Measurements from ENCODE around the gene IGSF8. TPM values are rescaled to one million over a fixed set of nuclear protein-coding genes. Genes with fewer than 3 reads are reported as not detected.

IGSF8 gene
- total and polyA plus RNA-seq, 2 of the 8 experiments (the other 6 are each of a cell fraction or from before 2014, with no cell fraction given) = 69.6 to 132 TPM

DNA sequence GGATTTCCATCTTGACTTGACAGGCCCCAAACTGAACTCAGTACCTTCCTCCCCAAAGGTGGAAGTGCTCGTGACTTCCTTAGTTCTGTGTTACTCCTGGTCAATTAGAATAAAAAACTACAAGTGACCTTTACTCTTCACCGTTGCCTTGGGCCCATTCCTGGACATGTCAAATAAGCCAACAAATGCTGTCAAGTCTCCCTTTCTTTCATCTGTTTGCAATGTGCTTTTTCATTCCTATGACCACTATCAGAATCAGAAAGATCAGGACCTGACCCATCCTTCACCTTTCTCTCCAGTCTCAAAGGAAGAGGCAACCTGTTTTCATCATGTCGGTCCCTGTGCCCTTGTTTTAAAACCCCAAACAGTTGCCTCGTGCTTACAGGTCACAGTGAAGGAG is 23.6 kb downstream of the IGSF8 start:
- H3K4me3 ChIP-seq (ENCODE audit: extremely low read depth in 1 of 4, insufficient read depth in 2 of 4, low read depth in 3 of 4, low read length in 4 of 4) = no peak overlapping the region
- H2BK5ac ChIP-seq (ENCODE audit: low read depth, low read length) = no peak overlapping the region
- no peak overlapping the region for H2BK12ac ChIP-seq (ENCODE audit: low read depth, low read length)
- H3K18ac ChIP-seq (ENCODE audit: extremely low read depth, low read length) = no peak overlapping the region
- ChIA-PET CTCF (ENCODE audit: partially characterized antibody) (interaction anchor here (0.7 to 50.1 kb wide), 3 partner anchors 0 to 79 kb away, joined by 4 to 1874 read pairs (median 1874); partner anchors contain the start of genes IGSF8, KCNJ10 and KCNJ9), POLR2A (ENCODE audit: partially characterized antibody) (interaction anchor here (1.1 kb wide), 1 partner anchor 51 kb away, joined by 4 read pairs; no protein-coding TSS in a partner anchor)
- H3K27me3 ChIP-seq (replicated peaks in 1 of 4; ENCODE audit: control insufficient read depth in 3 of 4, extremely low read depth in 1 of 4, insufficient read depth in 3 of 4, low read length in 3 of 4) = peaks cover 0 to 11% (median 8%) of the 10 kb centered on the region in 4 experiments; a peak in 6 of 7 replicates
- no peak overlapping the region for H2BK120ac ChIP-seq (replicated peaks; ENCODE audit: low read depth, low read length)
- WGBS, 2 experiments (ENCODE audit: extremely low coverage in 1 of 2, insufficient coverage in 1 of 2, insufficient read length in 1 of 2, insufficient replicate concordance in 2 of 2, low coverage in 1 of 2, low lambda C conversion rate in 2 of 2, missing lambda C conversion rate in 1 of 2) = 75% methylated on average over 4 of the region's 4 CpGs; no CpG with 5 or more reads in 1 of the 2 experiments
- H3K9ac ChIP-seq (replicated peaks in 1 of 4; ENCODE audit: extremely low read depth in 1 of 4, low read depth in 3 of 4, low read length in 3 of 4) = no peak overlapping the region
- no peaks in the 10 kb centered on the region for H3K79me1 ChIP-seq (ENCODE audit: low read depth, low read length)
- H2AFZ ChIP-seq (ENCODE audit: low read length) = no peak overlapping the region
- no peak overlapping the region for H3K4ac ChIP-seq (replicated peaks; ENCODE audit: insufficient read length, low read depth, low read length)
- no peak overlapping the region for H4K91ac ChIP-seq (replicated peaks; ENCODE audit: insufficient read length, low read length)
- H3K36me3 ChIP-seq (ENCODE audit: control insufficient read depth in 2 of 4, insufficient read depth in 4 of 4, low read length in 3 of 4) = no peaks in the 10 kb centered on the region
- H3K14ac ChIP-seq (ENCODE audit: insufficient read length) = no peak overlapping the region
- no peak overlapping the region for H2AK5ac ChIP-seq (ENCODE audit: low read depth, low read length)
- H3K9me3 ChIP-seq (ENCODE audit: insufficient read depth in 2 of 2, low read depth in 1 of 2, low read length in 1 of 2) = no peaks in the 10 kb centered on the region
- H3K4me1 ChIP-seq (replicated peaks in 1 of 4; ENCODE audit: control insufficient read depth in 3 of 4, insufficient read depth in 4 of 4, low read length in 3 of 4) = peaks cover 0 to under 1% (median 0%) of the 10 kb centered on the region in 4 experiments; a peak in 2 of 7 replicates
- H3K27ac ChIP-seq (ENCODE audit: low read depth, low read length) = no peak overlapping the region
- no peak overlapping the region for H4K8ac ChIP-seq (ENCODE audit: extremely low read depth, insufficient read depth, low read length)
- H4K5ac ChIP-seq (ENCODE audit: insufficient read length, low read depth, low read length) = no peak overlapping the region
- peaks cover 5% of the 10 kb centered on the region for H3K23me2 ChIP-seq (ENCODE audit: low read depth, low read length)
- H4K20me1 ChIP-seq (replicated peaks in 1 of 2; ENCODE audit: control insufficient read depth in 1 of 2, insufficient read depth in 2 of 2, low read length in 2 of 2) = no peaks in the 10 kb centered on the region
- no peak overlapping the region for H3K4me2 ChIP-seq (ENCODE audit: insufficient read depth in 1 of 2, low read depth in 2 of 2, low read length in 2 of 2)
- no peak overlapping the region for H3K23ac ChIP-seq (ENCODE audit: insufficient read length)
- no peak overlapping the region for H2BK20ac ChIP-seq (ENCODE audit: low read length)
- FAIRE-seq (no peak), DNase-seq (ENCODE audit: low read depth in 1 of 2, low spot score in 2 of 2) (no peak)
- H2BK15ac ChIP-seq (ENCODE audit: low read length) = no peak overlapping the region
- H3K56ac ChIP-seq (replicated peaks; ENCODE audit: insufficient read length, low read depth, low read length) = no peak overlapping the region
- H3K79me2 ChIP-seq (ENCODE audit: control insufficient read depth in 1 of 2, insufficient read depth in 2 of 2, low read length in 2 of 2) = no peaks in the 10 kb centered on the region
- TF ChIP-seq BRCA1 (IDR thresholded peaks at IDR 0.05; ENCODE audit: low read depth, low read length) = no peak
- no peak for TF ChIP-seq CHD2 (IDR thresholded peaks at IDR 0.05; ENCODE audit: low read length)
- TF ChIP-seq SAP30 (IDR thresholded peaks at IDR 0.05; ENCODE audit: insufficient read depth, insufficient replicate concordance, low read length) = no peak
- TF ChIP-seq SP4 (IDR thresholded peaks at IDR 0.05; ENCODE audit: low read length) = no peak

Data from H1 (cell line).